ENCODE measurements around the gene PHRF1.
"Not testable (repeated sequence)": the region's sequence is repeated elsewhere in the genome, so short reads cannot be mapped to it uniquely, and the experiment has no call there.

Gene PHRF1

GRCh38 chr11:636511-637332 is 60.5 kb downstream of the PHRF1 start, which contains the start of gene DRD4:
Gene DRD4 (plus strand): TSS chr11:637269. CDS start chr11:637305, 36 bp downstream.
- DNase-seq: no peak

GRCh38 chr11:637333-637592 is 61.0 kb downstream of the PHRF1 start:
- no peak for DNase-seq

- no peak for DNase-seq
Measured at GRCh38 chr11:637593-638521, 61.6 kb downstream of the PHRF1 start.

GRCh38 chr11:638631-639331 is 62.5 kb downstream of the PHRF1 start:
- DNase-seq: no peak

GRCh38 chr11:639332-639955 is 63.2 kb downstream of the PHRF1 start:
- DNase-seq: no peak

GRCh38 chr11:640021-640706 is 63.9 kb downstream of the PHRF1 start:
- DNase-seq: no peak

- no peak for DNase-seq
Measured at GRCh38 chr11:641806-642370, 65.6 kb downstream of the PHRF1 start.

- no peak for DNase-seq
Measured at GRCh38 chr11:643366-643765, 67.1 kb downstream of the PHRF1 start.

- DNase-seq: no peak
Measured at GRCh38 chr11:643849-644738, 67.8 kb downstream of the PHRF1 start.

GRCh38 chr11:645536-645935 is 69.3 kb downstream of the PHRF1 start:
- no peak for DNase-seq

GRCh38 chr11:646214-646613 is 69.9 kb downstream of the PHRF1 start:
- DNase-seq: no peak

- DNase-seq: not testable (repeated sequence)
Measured at GRCh38 chr11:647672-648158, 71.4 kb downstream of the PHRF1 start.

GRCh38 chr11:650482-650881 is 74.2 kb downstream of the PHRF1 start:
- DNase-seq: no peak

GRCh38 chr11:653136-653535 is 76.9 kb downstream of the PHRF1 start:
- DNase-seq: not testable (repeated sequence)

- DNase-seq: no peak
Measured at GRCh38 chr11:653837-654236, 77.6 kb downstream of the PHRF1 start.

- not testable (repeated sequence) for DNase-seq
Measured at GRCh38 chr11:654444-654843, 78.2 kb downstream of the PHRF1 start.

GRCh38 chr11:655036-655726 is 78.9 kb downstream of the PHRF1 start:
- DNase-seq: no peak

GRCh38 chr11:656426-656825 is 80.2 kb downstream of the PHRF1 start:
- no peak for DNase-seq

- DNase-seq: no peak
Measured at GRCh38 chr11:656866-657265, 80.6 kb downstream of the PHRF1 start.

GRCh38 chr11:657691-658126 is 81.4 kb downstream of the PHRF1 start:
- DNase-seq: no peak
